SKM-1 treated with dmso at 0.1 percent for 144 hours (cell line): ENCODE results near the gene DUSP8.

Experiments used
- DNase-seq: peaks from one replicate; lab custom pipeline; 2025; ENCODE audit not compliant: unreplicated experiment; lab: John Stamatoyannopoulos, UW

Gene DUSP8

DNA sequence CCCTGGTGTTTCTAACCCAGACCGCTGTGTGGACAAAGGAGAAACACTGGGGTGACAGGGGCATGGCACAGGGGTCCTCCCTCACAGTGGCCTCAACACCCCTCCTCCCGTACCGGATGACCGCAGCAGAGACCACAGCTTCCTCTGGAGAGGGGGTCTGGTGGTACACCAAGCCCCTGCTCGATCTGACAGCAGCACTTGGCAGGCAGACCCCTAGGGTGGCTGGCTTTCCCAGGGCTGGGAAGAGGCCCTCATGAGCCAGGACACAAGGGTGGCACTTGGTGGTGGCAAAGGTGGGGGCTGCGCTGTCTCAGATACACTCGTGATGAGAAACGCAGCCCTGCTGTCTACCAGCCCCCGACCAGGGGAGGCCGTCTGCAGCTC, 38.7 kb downstream of the DUSP8 start:
- DNase-seq, result no peak

DNA sequence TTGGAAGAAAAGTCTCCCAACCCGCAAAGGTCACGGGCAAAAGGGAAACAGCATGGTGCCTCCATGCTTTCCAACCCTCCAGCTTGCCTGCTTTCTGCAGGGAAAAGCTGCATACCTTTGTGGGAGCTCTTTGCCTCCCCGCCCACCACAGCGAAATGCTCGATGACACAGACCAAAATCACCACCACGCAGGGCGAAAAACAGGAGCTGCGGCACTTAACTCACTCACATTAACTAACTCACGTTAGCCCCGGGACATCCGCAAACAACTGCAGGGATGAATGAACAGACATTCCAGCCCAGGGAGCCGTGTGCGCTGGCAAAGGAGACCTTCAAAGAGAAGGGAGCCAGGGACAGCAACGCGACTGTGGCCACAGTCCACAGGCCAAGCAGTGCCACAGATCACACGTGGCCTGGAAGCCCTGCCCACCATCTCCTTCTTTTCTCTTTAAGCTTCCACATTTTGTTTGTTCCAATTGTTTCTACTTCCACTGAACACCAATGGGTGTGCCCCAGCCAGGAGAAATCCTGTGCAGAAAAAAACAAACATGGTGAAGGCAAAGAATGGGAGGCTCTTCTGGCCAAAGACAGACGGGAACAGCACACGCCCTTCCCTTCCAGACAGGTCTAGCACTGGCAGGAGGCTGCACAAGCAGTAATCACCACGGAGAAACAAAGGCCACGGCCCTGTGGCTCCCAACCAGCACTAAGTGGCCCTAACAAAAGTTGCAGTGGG, 39.3 kb downstream of the DUSP8 start:
- DNase-seq, result no peak

DNA sequence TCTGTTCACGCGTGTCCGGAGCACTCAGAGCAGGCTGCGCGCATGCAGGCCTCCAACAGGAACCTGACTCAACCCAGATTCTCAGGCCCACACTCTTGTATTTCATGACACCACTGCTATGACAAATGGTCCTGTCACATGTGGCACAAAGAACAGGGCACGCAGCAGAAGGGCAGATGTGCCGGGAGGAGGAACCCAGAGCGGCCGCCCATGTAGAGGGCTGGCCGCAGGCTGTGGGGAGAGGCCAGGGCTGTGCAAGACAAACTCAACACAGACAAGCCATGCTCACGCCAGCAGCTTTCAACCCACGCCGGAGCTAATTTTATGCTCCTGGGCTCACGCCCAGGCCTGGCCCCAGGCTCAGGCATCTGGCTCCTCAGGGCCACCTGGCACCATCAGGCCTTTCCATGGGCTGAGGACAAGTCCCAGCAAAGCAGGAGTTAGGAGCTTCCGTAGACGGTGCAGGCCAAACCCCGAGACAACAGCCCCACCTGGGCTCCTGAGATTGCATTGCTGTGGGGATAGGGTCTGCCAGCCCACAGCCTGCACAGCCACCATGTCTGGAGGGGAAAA, 40.0 kb downstream of the DUSP8 start:
- DNase-seq, result no peak

DNA sequence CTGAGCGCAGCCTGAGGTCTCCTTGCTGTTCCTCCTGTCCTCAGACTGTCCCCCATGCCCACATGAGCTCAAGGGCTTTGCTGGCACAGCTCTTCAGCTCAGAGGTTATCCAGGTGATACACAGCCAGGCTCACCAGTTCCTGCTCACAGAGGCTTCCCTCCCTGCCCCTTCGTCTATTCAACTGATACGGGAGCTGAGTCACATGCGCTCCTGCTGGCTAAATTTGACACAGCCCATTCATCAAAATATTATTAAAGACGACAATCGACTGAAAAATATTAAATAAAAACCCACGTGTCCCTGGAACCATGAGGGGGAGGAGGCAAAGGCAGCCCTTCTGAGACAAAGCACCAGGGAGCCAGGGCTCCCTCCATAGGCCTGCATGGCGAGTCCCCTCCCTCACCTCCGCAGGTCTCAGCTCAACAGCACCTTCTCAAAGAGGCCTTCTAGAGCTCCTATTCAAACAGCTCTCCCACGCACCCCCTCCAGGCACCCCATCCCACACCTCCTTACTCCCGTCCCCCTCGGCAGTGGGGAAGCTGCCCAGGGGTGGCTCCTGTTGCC, 40.5 kb downstream of the DUSP8 start:
- DNase-seq, result no peak

DNA sequence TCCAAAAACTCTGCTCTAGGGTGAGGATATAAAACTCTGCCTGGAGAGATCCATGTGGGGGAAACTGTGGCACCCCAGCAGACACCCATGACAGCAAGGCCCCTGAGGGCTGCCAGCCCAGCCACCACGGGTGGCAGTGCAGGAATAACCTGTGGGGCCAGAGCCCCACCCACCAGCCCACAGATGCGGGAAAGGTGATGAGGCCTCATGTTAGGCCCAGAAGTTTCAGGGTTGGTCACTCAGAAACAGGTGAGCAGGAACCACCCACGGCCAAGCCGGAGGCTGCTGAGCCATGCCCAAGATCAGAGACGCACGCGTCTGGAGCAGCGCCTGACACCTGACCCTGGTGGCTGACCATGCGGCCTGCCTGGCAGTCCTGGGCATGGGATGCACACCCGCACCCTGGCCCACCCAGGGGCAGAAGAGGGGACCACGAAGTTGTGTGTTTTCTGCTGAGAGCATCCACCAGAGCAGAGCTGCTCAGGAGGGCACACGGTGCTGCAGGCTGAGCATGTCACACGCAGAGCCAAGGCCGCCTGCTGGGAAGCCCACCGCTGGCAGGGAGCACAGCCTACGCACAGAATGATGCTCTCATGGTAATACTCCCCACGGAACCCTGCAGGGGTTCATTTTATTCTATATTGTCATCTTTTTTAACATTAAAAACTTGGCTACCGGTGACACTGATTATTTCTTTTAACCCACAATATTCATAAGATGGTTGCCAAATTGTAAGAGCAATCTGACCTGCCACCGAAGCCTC, 41.2 kb downstream of the DUSP8 start:
- DNase-seq, result no peak

DNA sequence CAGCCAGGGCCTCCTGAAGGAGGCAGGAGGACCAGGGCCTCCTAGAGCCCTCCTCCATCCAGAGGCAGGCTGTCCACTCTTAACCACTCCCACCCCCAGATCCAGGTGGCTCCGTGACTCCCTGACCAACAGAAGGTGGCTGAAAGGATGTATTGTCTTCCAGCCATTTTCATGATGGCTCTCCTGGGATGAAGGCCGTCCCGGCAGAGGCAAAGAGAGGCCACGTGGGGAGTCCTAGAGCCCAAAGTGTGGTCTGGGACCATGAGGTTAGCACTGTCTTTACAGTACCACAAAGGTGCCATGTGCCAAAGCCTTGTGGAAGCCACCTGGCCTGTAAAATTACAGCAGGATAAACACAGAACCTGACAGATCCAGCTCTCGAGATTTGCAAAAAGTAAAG, 42.3 kb downstream of the DUSP8 start:
- no peak for DNase-seq

DNA sequence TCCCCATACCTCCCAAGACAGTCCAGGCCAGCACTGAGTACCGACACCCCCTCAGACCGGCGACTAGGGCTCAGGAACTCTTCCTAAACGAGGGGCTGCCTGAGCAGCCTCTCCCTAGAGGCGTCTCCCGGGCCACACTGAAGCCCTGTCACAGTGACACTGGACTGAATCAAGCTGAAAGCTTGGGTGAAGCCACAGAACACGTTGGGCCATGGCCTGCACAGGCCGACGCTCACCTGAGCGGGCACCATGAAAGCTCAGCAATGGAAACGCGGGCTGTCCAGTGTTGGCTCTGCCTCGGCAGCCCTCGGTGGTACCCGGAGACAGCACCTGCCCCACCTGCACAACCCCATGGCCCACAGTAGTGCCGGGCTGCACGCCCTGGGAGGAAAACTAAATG, 42.8 kb downstream of the DUSP8 start:
- no peak for DNase-seq

DNA sequence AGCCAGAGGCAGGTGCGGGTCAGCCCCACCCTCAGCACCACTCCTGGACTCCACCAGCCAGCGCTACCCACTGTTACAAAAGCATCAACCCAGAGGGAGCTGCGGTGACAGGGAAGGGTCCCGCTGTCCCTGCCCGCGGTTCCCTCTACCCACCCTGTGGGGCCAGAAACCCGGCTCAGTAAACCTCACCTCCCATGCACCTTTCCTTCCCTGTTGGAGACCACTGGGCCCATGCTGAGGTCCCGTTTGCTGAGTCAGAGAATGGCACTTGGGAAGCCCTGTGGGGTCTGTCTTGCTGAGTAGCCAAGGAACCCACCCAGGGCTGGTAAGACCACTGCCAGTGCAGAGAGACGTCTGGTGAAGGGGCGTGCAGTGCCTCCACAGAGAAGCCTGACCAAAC, 43.4 kb downstream of the DUSP8 start:
- no peak for DNase-seq

DNA sequence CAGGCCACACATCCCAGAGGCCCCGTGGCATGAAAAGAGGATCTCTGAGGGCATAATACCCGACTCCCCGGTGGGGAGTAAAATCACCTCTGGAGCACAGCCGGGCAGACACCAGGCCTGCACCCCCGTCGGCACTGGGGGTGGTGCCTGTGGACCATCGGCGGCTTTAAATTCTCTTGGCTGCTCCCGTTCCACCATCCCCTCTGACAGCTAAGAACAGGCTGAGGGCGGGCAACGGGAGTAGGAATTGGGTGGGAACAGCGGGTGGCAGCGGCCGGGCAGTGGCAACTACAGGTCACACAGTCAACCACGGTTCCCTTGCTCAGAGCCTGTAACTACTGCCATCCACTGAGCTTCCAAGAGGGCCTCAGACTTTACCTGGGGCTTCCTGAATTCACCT, 45.3 kb downstream of the DUSP8 start:
- DNase-seq, result no peak

DNA sequence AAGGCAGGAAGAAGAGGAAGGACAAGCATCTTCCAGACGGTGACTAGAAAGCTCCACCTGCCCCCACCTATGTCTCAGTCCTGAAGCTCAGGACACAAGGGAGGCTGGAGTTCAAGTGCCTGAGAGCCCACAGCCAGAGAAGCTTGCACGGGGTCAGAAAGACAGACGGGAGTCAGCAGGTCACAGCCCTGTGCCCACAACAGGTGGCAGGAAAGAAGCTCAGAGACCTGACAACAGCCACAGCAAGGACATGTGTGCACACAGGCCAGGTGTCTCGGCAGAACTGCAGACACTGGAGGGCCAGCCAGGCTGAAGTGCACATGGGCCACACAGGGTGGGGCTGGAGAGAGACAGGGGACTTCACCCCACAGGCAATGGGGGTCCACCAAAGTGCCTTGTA, 48.3 kb downstream of the DUSP8 start:
- DNase-seq, result no peak

DNA sequence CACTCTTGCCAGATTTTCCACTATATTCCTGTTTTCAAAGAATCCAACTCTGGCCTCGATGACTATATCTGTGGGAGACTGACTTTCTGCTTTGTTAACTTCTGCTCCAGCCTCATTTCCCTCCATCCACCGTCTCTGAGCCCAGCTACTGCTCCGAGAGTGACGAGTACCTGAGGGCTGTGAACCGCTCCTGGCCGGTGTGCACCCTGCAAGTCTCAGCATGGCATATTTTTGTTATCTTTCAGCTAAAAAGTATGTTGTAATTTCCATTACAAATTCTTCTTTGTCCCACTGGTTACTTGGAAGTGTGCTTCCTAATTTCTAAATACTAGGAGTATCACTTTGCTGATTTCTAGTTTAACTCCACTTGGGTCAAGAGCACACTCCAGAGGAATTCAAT, 49.0 kb downstream of the DUSP8 start:
- no peak for DNase-seq

DNA sequence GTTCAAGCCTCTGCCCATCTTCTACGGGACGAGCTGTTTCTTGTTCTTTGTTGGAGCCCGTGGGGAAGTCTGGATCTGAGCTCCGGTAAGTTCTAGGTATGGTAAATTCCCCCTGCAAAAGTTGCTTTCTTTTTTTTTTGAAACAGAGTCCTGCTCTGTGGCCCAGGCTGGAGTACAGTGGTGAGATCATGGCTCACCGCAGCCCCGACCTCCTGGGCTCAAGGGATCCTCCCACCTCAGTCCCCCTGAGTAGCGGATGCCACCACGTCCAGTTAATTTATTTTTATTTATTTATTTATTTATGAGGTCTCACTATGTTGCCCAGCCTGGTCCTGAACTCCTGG, 50.0 kb downstream of the DUSP8 start:
- DNase-seq, result no peak

DNA sequence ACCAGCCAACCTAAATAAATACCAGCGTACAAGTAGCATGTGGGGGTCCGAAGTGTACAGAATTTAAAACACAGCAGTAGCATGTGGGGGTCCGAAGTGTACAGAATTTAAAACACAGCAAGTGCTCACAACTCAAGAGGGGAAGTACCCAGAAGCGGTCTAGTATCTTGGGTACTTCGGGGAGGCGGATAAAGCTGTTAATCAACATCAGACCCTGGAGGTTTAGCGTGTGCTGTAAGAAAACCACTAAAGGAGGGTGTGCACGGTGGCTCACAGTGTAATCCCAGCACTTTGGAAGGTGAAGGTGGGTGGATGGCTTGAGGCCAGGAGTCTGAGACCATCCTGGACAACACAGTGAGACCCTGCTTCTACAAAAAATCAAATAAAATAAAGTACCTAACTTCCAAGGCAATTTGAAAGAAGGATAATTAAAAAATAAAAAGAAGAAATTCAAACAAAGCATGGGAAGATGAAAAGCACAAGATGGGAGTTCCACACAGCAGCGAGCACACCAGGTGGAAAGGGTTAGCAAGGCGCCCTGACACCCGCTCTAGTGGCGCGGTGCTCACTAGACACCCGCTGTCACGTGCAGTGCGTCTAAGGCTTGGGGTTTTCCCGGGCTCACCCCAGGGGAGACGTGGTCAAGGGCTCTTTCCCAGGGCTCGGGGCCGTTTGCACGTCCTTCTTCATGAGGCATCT, 50.5 kb downstream of the DUSP8 start:
- DNase-seq, result no peak

DNA sequence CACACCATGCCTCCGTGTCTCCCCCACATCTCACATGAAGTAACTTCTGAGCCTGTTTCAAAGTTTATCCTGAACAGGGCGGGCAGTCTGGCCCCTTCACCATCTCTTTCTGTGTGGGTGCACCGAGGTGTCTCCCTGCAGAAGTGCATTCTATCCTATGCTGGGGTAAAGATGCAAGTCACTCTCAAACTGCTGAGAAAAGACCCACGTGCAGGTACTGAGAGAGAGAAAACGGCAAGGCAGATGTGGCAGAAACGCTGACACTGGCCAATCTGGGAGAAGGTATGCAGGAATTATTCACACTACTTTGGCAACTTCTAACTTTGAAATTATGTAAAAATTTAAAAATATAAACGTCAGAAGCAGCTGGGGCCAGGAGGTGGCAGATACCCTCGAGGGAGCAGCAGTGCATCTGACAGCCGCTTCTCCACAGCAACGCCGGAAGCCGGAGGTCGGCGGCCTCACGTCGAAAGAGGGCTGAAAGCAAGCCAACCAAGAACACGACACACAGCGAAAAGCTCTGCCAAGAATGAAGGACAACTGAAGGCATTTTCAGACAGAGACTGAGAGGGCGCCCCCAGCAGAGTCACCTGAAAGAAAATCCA, 51.3 kb downstream of the DUSP8 start:
- no peak for DNase-seq

DNA sequence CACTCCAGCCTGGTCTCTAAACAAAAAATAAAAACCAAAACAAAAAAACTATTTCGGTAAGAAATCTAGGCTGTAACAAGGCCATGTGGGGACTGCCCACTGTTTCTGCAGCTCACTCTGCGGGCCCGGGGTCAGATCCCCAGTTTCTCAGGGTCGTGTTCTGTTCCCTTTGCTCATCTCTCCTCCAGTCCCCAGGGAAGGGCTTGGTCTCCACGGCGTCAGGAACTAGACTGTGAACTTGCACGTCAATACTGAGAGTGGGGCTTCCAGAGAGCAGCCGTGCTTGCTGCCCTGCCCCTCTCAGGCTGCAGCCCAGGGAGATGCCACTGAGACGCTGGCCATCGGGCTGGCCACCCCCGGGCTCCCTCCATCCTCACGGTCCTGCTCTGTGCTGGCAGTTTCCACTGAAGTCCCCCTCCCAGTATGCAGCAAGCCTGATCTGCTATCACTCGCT, 51.8 kb downstream of the DUSP8 start:
- no peak for DNase-seq

DNA sequence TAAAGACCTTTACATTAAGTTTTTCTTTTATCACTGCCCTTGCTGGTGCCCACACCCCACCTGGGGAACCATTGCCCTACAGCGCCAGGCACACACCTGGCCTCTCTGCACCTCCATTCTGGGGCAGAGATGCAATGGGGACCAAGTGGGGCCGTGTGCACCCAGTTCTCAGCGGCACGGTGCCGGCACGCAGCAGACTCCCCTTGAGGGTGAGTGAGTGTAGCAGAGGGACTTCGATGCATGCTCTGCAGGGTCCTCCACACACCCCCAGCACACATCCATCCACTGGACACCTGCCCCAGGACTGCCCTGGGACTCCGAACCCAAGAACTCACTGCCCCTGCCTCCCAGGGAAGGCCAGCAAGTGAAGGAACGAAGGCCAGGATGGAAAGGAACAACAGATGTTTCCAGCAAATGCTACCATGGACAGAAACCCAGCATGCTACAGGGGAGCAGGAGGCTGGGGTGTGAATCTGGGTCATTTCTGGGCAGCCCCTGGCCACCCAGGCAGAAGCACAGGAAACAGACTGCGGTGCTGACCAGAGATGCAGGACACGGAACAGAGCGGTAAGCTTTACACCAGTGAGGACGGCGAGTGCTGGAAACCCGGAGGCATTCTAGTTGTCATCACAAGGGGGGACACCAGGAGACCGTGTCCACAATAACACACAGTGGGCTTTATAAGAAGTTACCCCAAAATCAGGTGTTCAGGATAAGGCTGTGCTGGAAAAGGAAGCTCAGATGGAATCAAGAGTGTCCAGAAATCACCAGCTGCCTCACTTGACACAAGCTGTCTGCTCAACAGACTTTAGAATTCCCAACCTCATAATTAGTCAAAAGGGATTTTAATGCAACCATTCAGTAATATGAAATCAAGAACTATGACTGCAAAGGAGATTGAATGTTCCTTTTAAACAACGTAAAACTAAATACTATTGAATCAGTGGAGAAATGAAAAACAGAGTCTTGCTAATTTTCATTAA, 52.8 kb downstream of the DUSP8 start:
- DNase-seq, result no peak

DNA sequence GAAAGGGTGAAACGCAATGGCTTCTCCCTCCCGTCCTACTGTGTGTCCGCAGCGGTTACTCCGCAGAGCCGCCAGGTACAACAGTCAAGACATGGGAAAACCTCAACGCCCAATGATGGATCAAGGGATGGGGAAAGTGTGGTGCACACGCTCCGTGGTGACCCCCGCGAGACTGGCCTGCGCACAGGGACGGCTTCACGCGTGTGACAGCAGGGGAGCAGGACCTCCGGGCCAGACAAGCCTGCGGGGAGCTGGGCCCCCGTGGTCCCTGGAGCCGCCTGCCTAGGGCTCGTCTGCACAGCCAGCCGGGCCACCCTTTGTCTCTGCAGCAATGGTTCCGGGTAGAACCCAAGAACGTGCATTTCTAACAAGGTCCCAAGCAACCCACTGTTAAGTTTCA, 53.8 kb downstream of the DUSP8 start:
- no peak for DNase-seq

DNA sequence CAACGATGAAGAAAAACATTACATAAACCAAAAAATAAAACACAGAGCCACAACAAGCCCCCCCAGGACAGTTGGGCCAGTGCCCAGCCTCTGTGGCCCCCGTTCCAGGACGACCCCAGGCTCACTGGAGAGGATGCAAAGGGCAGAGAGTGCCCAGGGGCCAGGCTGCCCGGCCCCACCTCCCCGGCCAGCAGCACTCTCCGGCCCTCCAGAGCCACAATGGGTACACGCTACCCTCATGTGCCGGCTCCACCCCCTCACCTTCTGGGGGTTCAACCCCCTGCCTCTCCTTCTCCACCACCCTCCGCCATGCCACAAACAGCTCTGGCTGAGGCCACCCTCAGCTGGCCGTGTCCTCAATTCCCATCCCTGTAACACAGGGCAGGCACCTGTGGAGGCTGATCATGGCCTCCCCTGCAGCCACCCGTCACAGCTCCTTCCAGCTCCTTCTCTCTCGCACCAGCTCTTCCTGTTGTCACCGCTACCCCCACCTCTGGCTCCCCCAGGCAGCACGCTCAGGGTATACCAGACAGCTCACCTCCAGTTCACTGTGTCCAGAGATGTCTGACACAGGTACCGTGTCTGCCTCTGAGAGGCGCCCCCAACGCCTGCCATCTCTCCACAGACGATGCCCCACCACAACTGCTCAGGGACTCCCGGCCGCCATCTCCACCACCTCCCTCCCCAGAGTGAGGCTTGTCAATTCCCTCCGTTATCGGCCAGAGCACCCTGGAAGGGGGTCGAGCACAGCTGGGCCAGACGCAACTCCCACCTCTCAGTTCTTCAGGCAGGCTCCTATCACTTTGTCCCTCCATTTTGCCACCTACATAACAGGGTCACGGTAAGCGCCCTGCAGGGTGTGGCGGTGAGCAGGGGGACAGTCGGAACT, 54.7 kb downstream of the DUSP8 start:
- DNase-seq, result no peak
